ENCODE data around the gene PPP6R2.
A peak's percentile ranks its signal among the peaks of the same experiment; 100 is the strongest.
"Not testable (repeated sequence)": the region's sequence is repeated elsewhere in the genome, so short reads cannot be mapped to it uniquely, and the experiment has no call there.

The PPP6R2 gene

GRCh38 chr22:50317674-50318073 lies 25.5 kb upstream of the PPP6R2 start:
- no peak for TF ChIP-seq POLR2A (IDR thresholded peaks at IDR 0.05; ENCODE audit: low read depth, low read length)

GRCh38 chr22:50318356-50318697 lies 24.8 kb upstream of the PPP6R2 start:
- no peak for TF ChIP-seq POLR2A (IDR thresholded peaks at IDR 0.05; ENCODE audit: low read depth, low read length)
- DNase-seq (ENCODE audit: insufficient read length, low spot score): no peak
- no peak for FAIRE-seq

More at GRCh38 chr22:50317674-50318073, 25.5 kb upstream of the PPP6R2 start:
- DNase-seq (ENCODE audit: insufficient read length, low spot score) (no peak), FAIRE-seq (no peak)

- TF ChIP-seq POLR2A (IDR thresholded peaks at IDR 0.05; ENCODE audit: low read depth, low read length): no peak
- no peak for FAIRE-seq
Observed at GRCh38 chr22:50318698-50319411, 24.3 kb upstream of the PPP6R2 start.

GRCh38 chr22:50319503-50319951 lies 23.6 kb upstream of the PPP6R2 start:
- DNase-seq (ENCODE audit: insufficient read length, low spot score) (no peak), FAIRE-seq (no peak)
- TF ChIP-seq POLR2A (IDR thresholded peaks at IDR 0.05; ENCODE audit: low read depth, low read length): no peak

More at GRCh38 chr22:50318698-50319411, 24.3 kb upstream of the PPP6R2 start:
- no peak for DNase-seq (ENCODE audit: insufficient read length, low spot score)

GRCh38 chr22:50320116-50320515 lies 23.0 kb upstream of the PPP6R2 start:
- no peak for TF ChIP-seq POLR2A (IDR thresholded peaks at IDR 0.05; ENCODE audit: low read depth, low read length)
- DNase-seq (ENCODE audit: insufficient read length, low spot score): no peak
- no peak for FAIRE-seq

GRCh38 chr22:50320671-50321325 lies 22.3 kb upstream of the PPP6R2 start:
- DNase-seq (ENCODE audit: insufficient read length, low spot score): no peak
- TF ChIP-seq POLR2A (IDR thresholded peaks at IDR 0.05; ENCODE audit: low read depth, low read length): no peak
- FAIRE-seq: no peak

GRCh38 chr22:50322382-50323104 lies 20.6 kb upstream of the PPP6R2 start:
- FAIRE-seq; DNase-seq (ENCODE audit: insufficient read length, low spot score): not testable (repeated sequence)

- FAIRE-seq (no peak), DNase-seq (ENCODE audit: insufficient read length, low spot score) (no peak)
- no peak for TF ChIP-seq POLR2A (IDR thresholded peaks at IDR 0.05; ENCODE audit: low read depth, low read length)
Observed at GRCh38 chr22:50323900-50324299, 19.2 kb upstream of the PPP6R2 start.

GRCh38 chr22:50325444-50326224 lies 17.5 kb upstream of the PPP6R2 start:
- no peak for TF ChIP-seq POLR2A (IDR thresholded peaks at IDR 0.05; ENCODE audit: low read depth, low read length)
- no peak for FAIRE-seq
- no peak for DNase-seq (ENCODE audit: insufficient read length, low spot score)

GRCh38 chr22:50326225-50326955 lies 16.7 kb upstream of the PPP6R2 start:
- FAIRE-seq: no peak
- TF ChIP-seq POLR2A (IDR thresholded peaks at IDR 0.05; ENCODE audit: low read depth, low read length): peak; percentile 32; the same call in 1 of the 2 replicates
- DNase-seq (ENCODE audit: insufficient read length, low spot score): no peak

GRCh38 chr22:50326956-50327710 lies 16.0 kb upstream of the PPP6R2 start, which contains the start of gene DENND6B:
Gene DENND6B, minus strand, starts transcription at chr22:50327012. Its CDS starts 24 bp downstream, at chr22:50326988.
- FAIRE-seq: no peak
- no peak for DNase-seq (ENCODE audit: insufficient read length, low spot score)
- no peak for TF ChIP-seq POLR2A (IDR thresholded peaks at IDR 0.05; ENCODE audit: low read depth, low read length)

- TF ChIP-seq POLR2A (IDR thresholded peaks at IDR 0.05; ENCODE audit: low read depth, low read length): no peak
- FAIRE-seq: no peak
- DNase-seq (ENCODE audit: insufficient read length, low spot score): no peak
Observed at GRCh38 chr22:50327711-50328019, 15.5 kb upstream of the PPP6R2 start.

- no peak for FAIRE-seq
- no peak for TF ChIP-seq POLR2A (IDR thresholded peaks at IDR 0.05; ENCODE audit: low read depth, low read length)
- no peak for DNase-seq (ENCODE audit: insufficient read length, low spot score)
Observed at GRCh38 chr22:50329236-50329635, 13.9 kb upstream of the PPP6R2 start.

GRCh38 chr22:50334433-50334832 lies 8.7 kb upstream of the PPP6R2 start:
- not testable (repeated sequence) for DNase-seq (ENCODE audit: insufficient read length, low spot score); FAIRE-seq

Measured in H54 (cell line).